AG04450 (cell line): Measurements from ENCODE around the gene BZW2. TPM values are rescaled to one million over a fixed set of nuclear protein-coding genes. Genes with fewer than 3 reads are reported as not detected.
"Not testable (repeated sequence)": the region's sequence is repeated elsewhere in the genome, so short reads cannot be mapped to it uniquely, and the experiment has no call there.

Experiments
- CTCF ChIA-PET: fragments of 300-600, 350-600 bp; formaldehyde crosslinking; extraction: SDS; loops from one replicate; lab custom pipeline; 2022; ENCODE audit warnings: antibody characterized with exemption, inconsistent platforms; lab: Charles Lee
- POLR2A ChIA-PET: fragments of 350-600 bp; formaldehyde crosslinking; extraction: SDS; loops from one replicate; lab custom pipeline; 2021; ENCODE audit warnings: antibody characterized with exemption, inconsistent platforms; lab: Yijun Ruan, JAX
- DNase-seq: peaks from one replicate; pipeline ENCODE4 v3.0.0-alpha.2; 2011; ENCODE audit warnings: low read depth, low spot score
- H3K27ac ChIP-seq: one replicate; pipeline ENCODE4 v1.5.1; 2012; ENCODE audit warnings: low read depth, low read length, control low read depth
- H3K27me3 ChIP-seq: one replicate; pipeline ENCODE4 v1.6.0; 2012; ENCODE audit warnings: low read length; ENCODE audit not compliant: control insufficient read depth, insufficient read depth
- H3K4me3 ChIP-seq: 2 replicates; pipeline ENCODE4 v1.5.1; 2011; ENCODE audit warnings: mild to moderate bottlenecking, low read depth, low read length, control low read depth
- H3K9me3 ChIP-seq: 2 replicates; pipeline ENCODE4 v1.5.1; 2012; ENCODE audit warnings: low read length; ENCODE audit not compliant: control insufficient read depth, insufficient read depth
- polyA plus RNA-seq: library from polyadenylated mRNA; depleted of rRNA; stranded (reverse); fragments of >200 nt; gene quantifications from 2 replicates; pipeline ENCODE4 v1.2.3, GENCODE V29; 2011
- TF ChIP-seq, protein P1 (sequence below): IDR thresholded peaks from 2 replicates; pipeline ENCODE4 v1.5.1; 2011; ENCODE audit warnings: low read depth, low read length, control low read depth, inconsistent platforms

Gene BZW2
- polyA plus RNA-seq, 1 experiment: 84.4 TPM

DNA sequence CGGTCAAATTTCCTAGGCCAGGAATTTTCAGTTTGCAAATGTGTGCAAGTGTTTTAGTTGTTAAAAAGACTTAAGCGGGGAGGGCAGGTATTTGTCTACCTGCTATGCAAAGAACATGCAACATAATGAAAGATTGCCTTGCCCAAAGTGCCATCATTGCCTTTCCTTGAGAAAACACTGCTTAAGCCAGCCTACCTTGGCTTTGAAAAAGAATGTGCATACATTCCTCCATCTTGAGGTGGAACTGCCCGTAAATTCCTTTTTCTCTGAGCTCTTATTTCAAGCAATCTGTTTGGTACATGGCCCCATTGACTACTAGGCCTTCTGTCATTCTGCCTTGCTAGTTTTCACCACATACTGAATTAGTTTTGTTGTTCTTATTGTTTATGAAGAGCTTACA lies 29.3 kb downstream of the BZW2 start:
- no peak for DNase-seq
- ChIA-PET CTCF (interaction anchor here (1.0 kb wide), 1 partner anchor 17 kb away, joined by 3 read pairs; no protein-coding TSS in a partner anchor), POLR2A (no interaction called here)
- Histone ChIP-seq H3K27ac (no peak overlapping the region), H3K27me3 (no peaks in the 10 kb centered on the region), H3K9me3 (no peaks in the 10 kb centered on the region), H3K4me3 (no peak overlapping the region)
- TF ChIP-seq, protein P1, sequence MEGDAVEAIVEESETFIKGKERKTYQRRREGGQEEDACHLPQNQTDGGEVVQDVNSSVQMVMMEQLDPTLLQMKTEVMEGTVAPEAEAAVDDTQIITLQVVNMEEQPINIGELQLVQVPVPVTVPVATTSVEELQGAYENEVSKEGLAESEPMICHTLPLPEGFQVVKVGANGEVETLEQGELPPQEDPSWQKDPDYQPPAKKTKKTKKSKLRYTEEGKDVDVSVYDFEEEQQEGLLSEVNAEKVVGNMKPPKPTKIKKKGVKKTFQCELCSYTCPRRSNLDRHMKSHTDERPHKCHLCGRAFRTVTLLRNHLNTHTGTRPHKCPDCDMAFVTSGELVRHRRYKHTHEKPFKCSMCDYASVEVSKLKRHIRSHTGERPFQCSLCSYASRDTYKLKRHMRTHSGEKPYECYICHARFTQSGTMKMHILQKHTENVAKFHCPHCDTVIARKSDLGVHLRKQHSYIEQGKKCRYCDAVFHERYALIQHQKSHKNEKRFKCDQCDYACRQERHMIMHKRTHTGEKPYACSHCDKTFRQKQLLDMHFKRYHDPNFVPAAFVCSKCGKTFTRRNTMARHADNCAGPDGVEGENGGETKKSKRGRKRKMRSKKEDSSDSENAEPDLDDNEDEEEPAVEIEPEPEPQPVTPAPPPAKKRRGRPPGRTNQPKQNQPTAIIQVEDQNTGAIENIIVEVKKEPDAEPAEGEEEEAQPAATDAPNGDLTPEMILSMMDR: no peak

DNA sequence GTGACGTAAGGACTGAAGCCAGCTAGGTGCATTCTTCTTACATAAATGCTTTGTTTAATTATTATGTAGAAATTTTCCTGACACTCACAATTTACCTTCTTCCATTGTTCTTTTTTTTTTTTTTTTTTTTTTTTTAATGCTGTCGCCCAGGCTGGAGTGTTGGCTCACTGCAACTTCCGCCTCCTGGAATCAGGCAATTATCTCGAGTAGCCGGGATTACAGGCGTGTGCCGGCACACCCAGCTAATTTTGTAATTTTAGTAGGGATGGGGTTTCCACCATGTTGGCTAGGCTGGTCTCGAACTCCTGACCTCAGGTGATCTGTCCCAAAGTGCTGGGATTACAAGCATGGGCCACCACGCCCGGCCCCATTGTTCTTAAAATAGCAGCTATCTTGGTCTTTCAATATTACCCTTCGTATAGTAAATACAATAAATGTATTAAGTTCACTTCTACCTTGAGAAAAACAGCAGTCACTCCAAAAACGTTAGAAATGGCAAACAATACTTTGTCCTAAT lies 32.1 kb downstream of the BZW2 start:
- DNase-seq: no peak
- POLR2A ChIA-PET: no interaction called here
- TF ChIP-seq, protein P1: no peak
- CTCF ChIA-PET: no interaction called here
- Histone ChIP-seq H3K27ac (no peak overlapping the region), H3K4me3 (no peak overlapping the region), H3K9me3 (no peaks in the 10 kb centered on the region), H3K27me3 (no peaks in the 10 kb centered on the region)

DNA sequence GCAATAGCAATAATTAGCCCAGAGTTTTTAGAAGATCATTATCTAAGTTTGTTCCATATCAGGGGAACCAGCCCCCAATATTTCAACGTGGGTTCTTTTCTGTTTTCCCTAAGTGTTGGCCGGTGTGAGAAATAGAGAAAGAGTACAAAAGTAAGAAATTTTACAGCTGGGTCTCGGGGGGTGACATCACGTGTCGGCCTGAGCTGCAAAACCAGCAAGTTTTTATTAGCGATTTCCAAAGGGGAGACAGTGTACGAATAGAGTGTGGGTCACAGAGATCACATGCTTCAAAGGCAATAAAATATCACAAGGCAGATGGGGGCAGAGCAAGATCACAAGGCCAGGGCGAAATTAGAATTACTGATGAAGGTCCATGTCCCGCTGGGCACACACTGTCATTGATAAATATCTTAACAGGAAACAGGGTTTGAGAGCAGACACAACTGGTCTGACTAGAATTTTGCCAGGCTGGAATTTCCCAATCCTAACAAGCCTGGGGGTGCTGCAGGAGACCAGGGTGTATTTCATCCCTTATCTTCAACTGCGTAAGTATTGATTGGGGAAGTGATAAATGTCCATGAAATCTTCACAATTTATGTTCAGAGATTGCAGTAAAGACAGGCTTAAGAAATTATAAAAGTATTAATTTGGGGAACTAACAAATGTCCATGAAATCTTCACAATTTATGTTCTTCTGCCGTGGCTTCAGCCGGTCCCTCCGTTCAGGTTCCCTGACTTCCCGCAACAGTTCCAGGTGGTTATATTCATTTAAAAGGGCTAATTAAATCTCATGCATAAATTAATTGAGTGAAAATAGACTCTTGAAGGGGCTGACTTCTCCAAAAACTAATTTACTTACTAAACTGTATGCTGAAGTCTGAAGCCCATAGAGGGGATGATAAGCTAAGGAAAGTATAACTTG lies 32.9 kb downstream of the BZW2 start:
- DNase-seq, H3K27ac ChIP-seq, H3K4me3 ChIP-seq, POLR2A ChIA-PET, H3K27me3 ChIP-seq, H3K9me3 ChIP-seq: not testable (repeated sequence)
- CTCF ChIA-PET: interaction anchor here (0.7 kb wide), 1 partner anchor 22 kb away, joined by 3 read pairs; no protein-coding TSS in a partner anchor

DNA sequence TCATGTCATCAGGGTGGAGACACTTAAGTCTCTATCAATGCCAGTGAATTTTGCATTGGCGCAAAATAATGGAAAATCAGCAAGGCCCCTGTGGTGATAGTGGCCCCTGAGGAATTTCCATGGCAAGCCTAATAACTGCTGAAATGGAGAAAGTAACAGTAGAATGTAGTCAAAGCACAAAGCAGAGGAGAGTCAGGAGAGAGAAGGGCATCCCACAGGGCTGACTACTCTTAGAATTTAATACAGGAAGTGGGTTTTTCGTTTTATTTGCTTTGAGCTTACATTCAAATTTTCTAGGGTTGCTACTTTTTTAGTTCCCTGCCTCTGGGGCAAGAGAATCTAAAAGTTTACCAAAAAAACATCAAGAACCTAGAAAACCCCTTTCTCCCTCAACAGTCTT lies 39.0 kb downstream of the BZW2 start:
- CTCF ChIA-PET: interaction anchor here (0.6 to 1.9 kb wide), 3 partner anchors 8 to 17 kb away, joined by 3 to 7 read pairs (median 4); no protein-coding TSS in a partner anchor
- no peak for DNase-seq
- no peaks in the 10 kb centered on the region for H3K27me3 ChIP-seq
- H3K4me3 ChIP-seq: no peak overlapping the region
- no peak overlapping the region for H3K27ac ChIP-seq
- TF ChIP-seq, protein P1: no peak
- no peaks in the 10 kb centered on the region for H3K9me3 ChIP-seq
- POLR2A ChIA-PET: interaction anchor here (0.6 to 1.3 kb wide), 3 partner anchors 16 to 41 kb away, joined by 5 read pairs; partner anchors contain the start of genes ANKMY2 and BZW2

DNA sequence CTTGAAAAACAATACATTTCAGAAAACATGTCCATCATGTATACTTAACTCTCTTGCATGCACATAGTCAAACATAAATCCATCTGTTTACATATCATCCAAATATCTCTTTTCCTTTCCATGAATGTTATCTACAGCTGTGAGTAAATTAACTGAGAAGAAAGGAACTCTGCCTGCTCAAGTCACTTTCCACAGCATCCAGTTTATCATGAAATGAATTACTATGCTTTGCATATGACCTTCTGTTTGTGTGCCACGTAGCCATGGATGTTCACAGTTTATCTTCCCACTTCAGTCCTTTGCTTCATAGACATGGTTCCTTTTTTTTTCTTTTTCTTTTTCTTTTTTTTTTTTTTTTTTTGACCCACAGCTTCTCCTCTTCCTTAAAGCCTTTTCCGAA lies 39.6 kb downstream of the BZW2 start:
- H3K27me3 ChIP-seq: no peaks in the 10 kb centered on the region
- TF ChIP-seq, protein P1: no peak
- H3K27ac ChIP-seq: no peak overlapping the region
- DNase-seq: no peak
- H3K9me3 ChIP-seq: no peaks in the 10 kb centered on the region
- POLR2A ChIA-PET: interaction anchor here (1.2 to 1.3 kb wide), 2 partner anchors 17 to 40 kb away, joined by 5 read pairs; partner anchors contain the start of genes ANKMY2 and BZW2
- CTCF ChIA-PET: interaction anchor here (0.6 to 1.9 kb wide), 3 partner anchors 8 to 18 kb away, joined by 3 to 7 read pairs (median 4); no protein-coding TSS in a partner anchor
- no peak overlapping the region for H3K4me3 ChIP-seq
